B cell (primary cell): Measurements from ENCODE around the gene ELAC1.

Experiments
- EZH2 ChIP-seq: IDR thresholded peaks from 2 replicates; pipeline ENCODE4 v1.6.1; 2012; ENCODE audit warnings: borderline replicate concordance, low read depth, mild to moderate bottlenecking, moderate library complexity, low read length; ENCODE audit not compliant: insufficient read depth, poor library complexity, severe bottlenecking
- TF ChIP-seq, protein P1 (sequence below): fragments of 200-600 bp; IDR thresholded peaks from one replicate; pipeline ENCODE4 v1.8.0; 2022; ENCODE audit warnings: antibody characterized with exemption, mild to moderate bottlenecking

DNA sequence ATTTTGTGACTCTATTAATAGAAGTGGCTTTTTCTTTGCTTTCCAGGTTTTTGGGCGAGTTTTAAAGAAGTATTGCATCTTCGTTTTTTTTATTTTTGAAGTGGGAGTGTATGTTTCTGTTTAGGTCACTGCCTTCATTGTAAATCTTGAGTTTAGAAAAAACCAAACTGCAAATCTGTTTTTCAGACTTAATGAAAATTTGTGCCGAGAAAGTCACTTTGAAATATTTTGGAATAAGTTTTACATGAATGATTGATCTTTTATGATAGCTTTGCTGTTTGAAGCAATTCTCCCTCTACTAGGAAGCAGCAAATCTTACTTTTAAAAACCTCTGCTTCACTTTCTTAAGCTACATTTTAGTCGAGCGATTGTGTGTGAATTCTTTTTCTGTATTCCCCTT lies 64.4 kb downstream of the ELAC1 start:
- TF ChIP-seq EZH2 = no peak
- TF ChIP-seq, protein P1, sequence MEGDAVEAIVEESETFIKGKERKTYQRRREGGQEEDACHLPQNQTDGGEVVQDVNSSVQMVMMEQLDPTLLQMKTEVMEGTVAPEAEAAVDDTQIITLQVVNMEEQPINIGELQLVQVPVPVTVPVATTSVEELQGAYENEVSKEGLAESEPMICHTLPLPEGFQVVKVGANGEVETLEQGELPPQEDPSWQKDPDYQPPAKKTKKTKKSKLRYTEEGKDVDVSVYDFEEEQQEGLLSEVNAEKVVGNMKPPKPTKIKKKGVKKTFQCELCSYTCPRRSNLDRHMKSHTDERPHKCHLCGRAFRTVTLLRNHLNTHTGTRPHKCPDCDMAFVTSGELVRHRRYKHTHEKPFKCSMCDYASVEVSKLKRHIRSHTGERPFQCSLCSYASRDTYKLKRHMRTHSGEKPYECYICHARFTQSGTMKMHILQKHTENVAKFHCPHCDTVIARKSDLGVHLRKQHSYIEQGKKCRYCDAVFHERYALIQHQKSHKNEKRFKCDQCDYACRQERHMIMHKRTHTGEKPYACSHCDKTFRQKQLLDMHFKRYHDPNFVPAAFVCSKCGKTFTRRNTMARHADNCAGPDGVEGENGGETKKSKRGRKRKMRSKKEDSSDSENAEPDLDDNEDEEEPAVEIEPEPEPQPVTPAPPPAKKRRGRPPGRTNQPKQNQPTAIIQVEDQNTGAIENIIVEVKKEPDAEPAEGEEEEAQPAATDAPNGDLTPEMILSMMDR = no peak
